T-helper 1 cell treated with Interleukin-12 subunit alpha and Interleukin-12 subunit beta and Interleukin-4 antibody, amounts not matched to agents 30 ng/mL and 1 ng/mL, for 36 hours (primary cell): ENCODE data around the gene ANKRD44. TPM values are rescaled to one million over a fixed set of nuclear protein-coding genes. Genes with fewer than 3 reads are reported as not detected.

Experiments used
- intact Hi-C: fragments of 100-400 bp; cut with micrococcal nuclease; formaldehyde crosslinking; loops from one replicate; pipeline ENCODE4 v1.15.1; 2024
- total RNA-seq: library from RNA; stranded (reverse); gene quantifications from 2 replicates; pipeline ENCODE4 v1.2.3, GENCODE V29; 2022

The ANKRD44 gene
- total RNA-seq, 1 donor from 2014 or later = 256 TPM

GRCh38 chr2:197191177-197191939 lies 119.2 kb downstream of the ANKRD44 start:
- intact Hi-C loops = loop anchor here (1.0 to 10.0 kb wide), 6 partner anchors 78 to 513 kb away; partner anchors contain the start of genes ANKRD44 and MARS2

- intact Hi-C loops = loop anchor here (10.0 kb wide), 1 partner anchor 515 kb away; the partner anchor contains the start of gene MARS2
Observed at GRCh38 chr2:197190100-197190432, 120.5 kb downstream of the ANKRD44 start.

- intact Hi-C loops = loop anchor here (10.0 kb wide), 1 partner anchor 515 kb away; the partner anchor contains the start of gene MARS2
Observed at GRCh38 chr2:197189426-197190099, 121.0 kb downstream of the ANKRD44 start.

- intact Hi-C loops = no loop called here
Observed at GRCh38 chr2:197185676-197186075, 124.9 kb downstream of the ANKRD44 start.

- intact Hi-C loops = no loop called here
Observed at GRCh38 chr2:197184959-197185586, 125.5 kb downstream of the ANKRD44 start.

- intact Hi-C loops = no loop called here
Observed at GRCh38 chr2:197183355-197183754, 127.2 kb downstream of the ANKRD44 start.

- intact Hi-C loops = no loop called here
Observed at GRCh38 chr2:197182668-197183067, 127.9 kb downstream of the ANKRD44 start.

- intact Hi-C loops = no loop called here
Observed at GRCh38 chr2:197181491-197181890, 129.1 kb downstream of the ANKRD44 start.

GRCh38 chr2:197179744-197180498 lies 130.7 kb downstream of the ANKRD44 start:
- intact Hi-C loops = no loop called here

- intact Hi-C loops = no loop called here
Observed at GRCh38 chr2:197176522-197176921, 134.1 kb downstream of the ANKRD44 start.

- intact Hi-C loops = no loop called here
Observed at GRCh38 chr2:197174539-197175094, 136.0 kb downstream of the ANKRD44 start.

GRCh38 chr2:197171582-197171981 lies 139.0 kb downstream of the ANKRD44 start:
- intact Hi-C loops = no loop called here

- intact Hi-C loops = no loop called here
Observed at GRCh38 chr2:197170208-197170607, 140.4 kb downstream of the ANKRD44 start.

- intact Hi-C loops = loop anchor here (1.0 kb wide), 2 partner anchors 9 to 55 kb away; no protein-coding TSS in a partner anchor
Observed at GRCh38 chr2:197168705-197169104, 141.9 kb downstream of the ANKRD44 start.

- intact Hi-C loops = loop anchor here (1.0 kb wide), 2 partner anchors 8 to 54 kb away; no protein-coding TSS in a partner anchor
Observed at GRCh38 chr2:197167608-197168314, 142.8 kb downstream of the ANKRD44 start.

- intact Hi-C loops = no loop called here
Observed at GRCh38 chr2:197165020-197165419, 145.6 kb downstream of the ANKRD44 start.

- intact Hi-C loops = no loop called here
Observed at GRCh38 chr2:197164141-197164754, 146.3 kb downstream of the ANKRD44 start.

GRCh38 chr2:197163712-197164140 lies 146.9 kb downstream of the ANKRD44 start:
- intact Hi-C loops = no loop called here

- intact Hi-C loops = no loop called here
Observed at GRCh38 chr2:197161774-197162173, 148.8 kb downstream of the ANKRD44 start.
